Measurements from ENCODE around the gene CBX7.
A peak's percentile ranks its signal among the peaks of the same experiment; 100 is the strongest.
"Not testable (repeated sequence)": the region's sequence is repeated elsewhere in the genome, so short reads cannot be mapped to it uniquely, and the experiment has no call there.

The CBX7 gene

GRCh38 chr22:39174498-39175352 is 22.2 kb upstream of the CBX7 start:
- DNase-seq (ENCODE audit: low spot score) = peak; percentile 76

DNA sequence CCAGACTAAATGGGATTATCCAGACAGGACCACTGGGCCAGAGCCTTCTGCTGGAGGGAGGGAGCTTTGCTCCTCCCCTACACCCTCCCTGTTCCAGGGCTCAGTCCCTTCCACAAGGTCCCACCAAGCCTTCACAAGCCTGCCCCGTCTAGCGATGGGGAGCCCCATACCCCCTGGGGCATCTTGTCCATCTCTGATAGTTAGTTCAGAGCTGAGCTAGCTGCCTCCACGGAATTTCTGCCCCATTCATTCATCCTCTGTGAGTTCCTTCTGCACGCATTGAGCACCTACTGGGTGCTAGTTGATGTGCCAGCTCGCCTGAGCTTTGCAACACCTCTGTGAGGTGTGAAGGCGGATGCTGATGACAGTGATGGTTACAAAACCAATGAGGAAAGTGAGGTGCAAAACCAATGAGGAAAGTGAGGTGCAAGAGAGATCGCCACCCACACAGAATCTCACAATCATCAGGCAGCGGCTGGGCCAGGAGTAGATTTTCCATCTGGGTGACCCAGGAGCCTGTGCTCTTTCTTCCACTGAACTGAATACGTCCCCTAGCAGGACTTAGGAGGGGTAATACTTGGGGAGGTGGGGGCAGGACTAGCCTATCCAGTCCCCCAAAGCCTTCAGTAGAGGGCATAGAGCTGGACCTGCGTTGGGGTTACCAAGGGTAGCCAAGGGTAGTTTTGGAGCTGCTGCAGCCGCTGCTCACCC is 21.5 kb upstream of the CBX7 start:
- no peak for DNase-seq (ENCODE audit: low spot score)

DNA sequence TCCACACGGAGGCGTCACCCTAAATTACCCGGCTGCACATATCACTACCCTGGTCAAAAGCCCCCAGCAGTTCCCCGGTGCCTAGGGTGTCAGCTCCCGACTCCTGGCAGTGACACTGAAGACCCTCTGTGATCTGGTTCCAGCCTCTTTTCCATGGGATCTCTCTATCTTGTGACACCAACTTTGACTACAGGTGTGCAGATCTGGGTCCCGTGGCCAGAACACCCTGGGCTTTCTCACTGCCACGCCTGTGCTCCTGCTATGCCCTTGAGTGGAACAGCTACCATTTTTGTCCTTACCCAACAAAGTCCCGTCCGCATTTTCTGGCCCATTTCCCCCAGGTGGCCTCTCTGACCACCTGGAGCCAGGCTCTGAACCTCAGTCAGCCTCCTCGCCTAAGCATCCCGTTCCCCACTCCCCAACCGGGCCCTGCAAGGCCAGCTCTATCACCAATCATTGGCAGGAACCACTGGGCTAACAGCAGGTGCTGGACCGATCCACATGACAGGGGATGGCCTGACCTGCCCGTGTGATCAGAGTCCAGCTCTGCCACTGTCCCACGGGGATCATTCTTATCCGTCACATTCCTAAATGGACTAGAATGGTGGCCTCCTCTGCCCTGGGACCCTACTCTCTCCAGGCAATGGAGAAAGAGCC is 20.7 kb upstream of the CBX7 start:
- DNase-seq (ENCODE audit: low spot score) = no peak

DNA sequence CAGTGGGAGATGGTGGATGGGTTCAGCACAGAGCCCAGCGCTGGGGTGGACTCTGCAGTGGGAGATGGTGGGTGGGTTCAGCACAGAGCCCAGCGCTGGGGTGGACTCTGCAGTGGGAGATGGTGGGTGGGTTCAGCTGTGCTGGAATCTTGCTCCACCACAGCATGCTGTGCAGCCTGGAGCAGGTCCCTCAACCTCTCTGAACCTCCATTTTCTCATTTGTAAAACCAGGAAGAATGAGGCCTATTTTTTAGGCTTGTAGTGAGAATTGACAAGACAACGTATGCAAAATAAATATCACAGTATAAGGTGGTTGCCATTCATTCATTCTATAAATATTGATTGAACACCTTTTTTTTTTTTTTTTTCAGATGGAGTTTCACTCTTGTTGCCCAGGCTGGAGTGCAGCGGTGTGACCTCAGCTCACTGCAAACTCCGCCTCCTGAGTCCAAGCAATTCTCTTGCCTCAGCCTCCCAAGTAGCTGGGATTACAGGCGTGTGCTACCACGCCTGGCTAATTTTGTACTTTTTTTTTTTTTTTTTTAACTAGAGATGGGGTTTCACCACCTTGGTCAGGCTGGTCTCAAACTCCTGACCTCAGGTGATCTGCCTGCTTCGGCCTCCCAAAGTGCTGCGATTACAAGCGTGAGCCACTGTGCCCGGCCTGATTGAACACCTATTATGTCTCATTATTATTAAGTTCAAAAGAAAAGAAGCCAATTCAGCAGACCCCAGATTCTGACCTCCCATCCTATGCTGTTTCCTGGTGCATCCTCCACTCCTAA is 20.0 kb upstream of the CBX7 start:
- DNase-seq (ENCODE audit: low spot score) = not testable (repeated sequence)

DNA sequence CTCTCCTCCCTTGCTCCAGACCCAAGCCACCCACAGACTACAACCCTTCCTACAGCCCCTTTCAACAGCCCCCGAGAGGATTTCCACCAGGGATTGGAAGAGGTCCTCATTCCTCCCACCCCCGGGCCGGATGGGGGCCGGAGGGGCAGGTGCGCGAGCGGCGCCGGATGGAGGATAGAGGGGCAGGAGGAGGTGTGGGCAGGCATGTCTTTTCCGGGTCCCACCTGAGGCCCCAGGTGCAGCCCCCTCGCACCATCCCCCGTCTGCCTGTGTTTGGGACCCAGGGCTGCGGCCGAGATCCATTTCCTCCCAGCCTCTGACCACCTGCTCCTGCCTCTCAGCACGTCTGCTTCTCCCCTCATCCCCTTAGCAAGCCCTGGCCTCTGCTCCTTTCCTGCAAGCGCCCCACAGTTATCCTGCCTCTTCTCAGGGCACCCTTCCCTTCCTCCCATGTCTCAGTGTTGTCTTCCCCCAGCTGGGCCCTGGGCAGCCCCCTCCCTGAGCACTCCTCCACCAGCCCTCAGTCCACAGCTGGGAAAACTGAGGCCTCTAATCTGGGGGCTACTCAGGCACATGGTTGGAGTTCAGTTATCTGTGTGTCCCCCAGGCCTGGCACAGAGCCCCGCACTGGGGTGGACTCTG is 19.3 kb upstream of the CBX7 start:
- no peak for DNase-seq (ENCODE audit: low spot score)

GRCh38 chr22:39170825-39171622 is 18.5 kb upstream of the CBX7 start:
- DNase-seq (ENCODE audit: low spot score) = peak; percentile 71

GRCh38 chr22:39169797-39170466 is 17.5 kb upstream of the CBX7 start:
- DNase-seq (ENCODE audit: low spot score) = no peak

GRCh38 chr22:39166547-39166946 is 14.1 kb upstream of the CBX7 start:
- no peak for DNase-seq (ENCODE audit: low spot score)

GRCh38 chr22:39156093-39156492 is 3.6 kb upstream of the CBX7 start:
- not testable (repeated sequence) for DNase-seq (ENCODE audit: low spot score)

GRCh38 chr22:39155421-39155820 is 2.9 kb upstream of the CBX7 start:
- no peak for DNase-seq (ENCODE audit: low spot score)

DNA sequence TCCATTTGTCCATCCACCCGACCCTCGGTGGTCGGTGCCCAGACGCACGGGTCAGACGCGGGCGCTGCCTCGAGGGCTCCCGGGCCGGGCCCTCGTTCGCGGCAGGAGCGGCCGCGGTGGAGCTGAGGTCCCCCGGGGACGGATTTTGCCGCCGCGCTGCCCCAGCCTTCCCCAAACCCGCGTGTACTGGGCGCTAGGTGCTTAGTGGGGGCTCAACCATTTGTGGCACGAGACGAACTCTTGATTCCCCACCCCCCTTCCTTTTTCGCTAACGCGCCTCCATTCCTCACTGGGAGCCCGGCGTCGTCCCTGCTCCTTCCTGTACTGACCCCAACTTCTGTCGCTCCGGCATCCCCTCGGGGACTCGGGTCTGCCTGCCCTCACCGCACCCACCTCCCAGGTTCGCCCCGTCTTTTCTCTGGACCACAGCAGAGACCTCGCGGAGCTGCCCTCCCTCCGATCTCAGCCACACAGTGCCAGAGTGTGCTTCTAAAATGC is 789 bp upstream of the CBX7 start:
- DNase-seq (ENCODE audit: low spot score) = no peak

DNA sequence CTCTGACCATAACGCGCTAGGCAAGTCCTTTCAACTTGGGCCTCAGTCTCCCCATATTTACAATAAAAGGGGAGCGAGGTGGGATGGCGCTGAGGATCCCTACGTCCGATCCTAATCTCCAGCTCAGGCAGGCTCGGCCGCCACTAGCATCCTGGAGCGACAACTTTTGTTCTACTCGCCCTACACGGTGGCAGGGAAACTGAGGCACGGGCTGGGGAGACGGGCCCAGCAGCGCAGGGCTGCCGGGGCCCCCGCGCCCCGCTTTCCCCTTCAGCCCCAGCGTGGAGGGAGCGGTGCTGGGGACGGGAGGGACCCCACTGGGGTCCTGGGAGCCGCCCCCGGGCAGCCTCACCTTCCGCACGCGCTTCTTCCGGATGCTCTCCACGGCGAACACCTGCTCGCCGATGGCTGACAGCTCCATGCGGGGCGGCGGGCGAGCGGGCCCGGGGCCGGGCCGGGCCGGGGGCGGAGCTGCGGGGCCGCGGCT is 413 bp downstream of the CBX7 start:
- no peak for DNase-seq (ENCODE audit: low spot score)

DNA sequence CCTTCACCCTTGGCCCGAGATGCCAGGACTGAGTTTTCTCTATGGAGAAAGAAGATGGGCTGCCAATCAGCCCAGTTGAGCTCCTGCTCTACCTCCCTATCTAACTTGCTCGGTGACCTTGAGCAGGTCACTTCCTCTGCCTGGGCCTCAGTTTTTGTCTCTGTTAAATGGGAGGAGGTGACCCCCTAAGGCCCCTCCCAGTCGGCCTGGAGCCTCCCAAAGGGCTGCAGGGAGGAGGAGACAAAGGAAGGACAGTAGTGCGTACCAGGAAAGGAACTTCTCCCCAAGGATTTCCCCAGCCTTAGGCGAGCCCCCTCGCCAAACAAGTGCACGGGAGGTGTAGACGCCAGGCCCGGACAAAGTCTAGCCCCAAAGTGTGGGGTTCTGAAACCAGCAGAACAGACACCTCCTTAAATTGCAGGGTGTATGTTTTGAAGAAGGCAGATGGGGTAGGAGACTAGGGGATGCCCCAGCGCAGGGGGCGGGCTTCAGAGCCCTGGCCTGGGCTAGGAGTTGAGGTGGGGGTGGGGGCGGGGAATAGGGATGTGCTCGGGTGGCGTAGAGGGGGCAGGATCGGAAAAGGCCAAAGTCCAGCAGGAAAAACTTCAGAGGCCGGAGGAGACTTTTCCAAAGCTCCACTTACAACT is 1.0 kb downstream of the CBX7 start:
- no peak for DNase-seq (ENCODE audit: low spot score)

DNA sequence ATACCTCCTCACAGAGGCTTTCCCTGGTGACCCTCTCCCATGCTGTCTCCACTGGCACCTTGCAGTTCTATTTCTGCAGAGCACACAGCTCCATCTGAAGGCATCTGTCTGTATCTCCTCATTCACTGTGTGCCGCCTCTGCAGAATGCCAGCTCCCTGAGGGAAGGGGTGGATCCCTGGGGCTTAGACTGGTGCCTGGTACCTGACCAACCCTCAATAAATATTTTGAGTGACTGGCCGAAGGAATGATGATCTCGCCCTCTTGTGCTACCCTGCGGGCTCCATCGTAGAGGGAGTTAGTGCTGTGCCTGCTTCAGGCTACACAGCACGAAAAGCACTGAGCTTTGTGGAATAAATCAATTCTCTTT is 1.6 kb downstream of the CBX7 start:
- DNase-seq (ENCODE audit: low spot score) = no peak

- no peak for DNase-seq (ENCODE audit: low spot score)
Measured at GRCh38 chr22:39149915-39150847, 2.3 kb downstream of the CBX7 start.

- DNase-seq (ENCODE audit: low spot score) = no peak
Measured at GRCh38 chr22:39148727-39149535, 3.5 kb downstream of the CBX7 start.

DNA sequence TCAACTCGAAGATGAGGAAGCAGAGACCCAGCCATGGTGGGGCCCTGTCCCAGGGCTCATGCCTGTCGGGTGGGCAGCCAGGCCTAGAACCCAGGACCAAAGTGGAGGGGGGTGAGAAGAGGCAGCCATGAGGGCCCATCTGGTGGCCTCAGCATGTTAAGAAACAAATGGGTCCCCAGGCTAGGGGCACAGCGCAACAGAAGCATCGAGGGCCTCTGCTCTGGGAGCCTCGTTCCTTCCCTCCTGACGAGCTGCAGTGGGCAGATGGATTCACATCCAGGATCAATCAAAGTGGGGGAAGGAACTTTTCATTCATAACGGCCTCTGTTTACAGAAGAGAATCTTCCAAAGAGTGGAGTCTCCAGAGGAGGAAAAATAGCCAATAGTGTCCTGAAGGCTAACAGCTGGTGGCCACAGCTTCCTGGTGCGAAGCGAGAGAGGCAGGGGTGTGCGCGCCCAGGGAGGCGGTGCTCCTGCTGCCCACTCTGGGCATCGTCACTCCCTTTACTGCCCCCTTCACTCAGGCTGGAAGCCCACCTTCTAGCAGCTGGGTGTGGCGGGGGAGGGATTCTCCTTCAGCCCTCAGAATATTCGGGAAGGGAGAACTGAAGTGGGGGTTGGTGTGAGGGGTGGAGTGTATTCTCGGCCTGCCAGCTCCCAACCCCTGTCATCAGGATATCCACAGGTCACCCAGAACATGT is 4.3 kb downstream of the CBX7 start:
- no peak for DNase-seq (ENCODE audit: low spot score)

Data from COLO829 (cell line).